Lower leg skin (tissue), 3 donors: ENCODE results near the gene OCA2.

ENCODE experiments used
- CTCF ChIP-seq, 3 donors: fragments of 450-650 bp; IDR thresholded peaks; one replicate each; pipeline ENCODE4 v1.5.1; 2016; ENCODE audit warnings: antibody characterized with exemption in 3 of 3, mild to moderate bottlenecking in 3 of 3, moderate library complexity in 2 of 3
- POLR2A ChIP-seq, 2 donors: fragments of 450-650 bp; IDR thresholded peaks; one replicate each; pipeline ENCODE4 v1.6.1; 2016 to 2017; ENCODE audit warnings: antibody characterized with exemption in 2 of 2, mild to moderate bottlenecking in 1 of 2, moderate library complexity in 1 of 2

GRCh38 chr15:27961801-27962200, 137.3 kb downstream of the OCA2 start:
- TF ChIP-seq CTCF (IDR thresholded peaks at IDR 0.05) (no peak), POLR2A (IDR thresholded peaks at IDR 0.05) (no peak)
